ENCODE results near the gene INPP5A. TPM values are rescaled to one million over a fixed set of nuclear protein-coding genes. Genes with fewer than 3 reads are reported as not detected.

The INPP5A gene
- total RNA-seq, 6 donors from 2014 or later, result 28.6 to 81.7 (median 44.8) TPM

- no peak for ATAC-seq (ENCODE audit: low FRiP score in 2 of 2)
- DNase-seq, result no peak
- TF ChIP-seq EP300 (IDR thresholded peaks at IDR 0.05) (no peak), POLR2AphosphoS5 (IDR thresholded peaks at IDR 0.05) (peak in 1 of 2 donors; percentile 16)
- TF ChIP-seq, protein P1, sequence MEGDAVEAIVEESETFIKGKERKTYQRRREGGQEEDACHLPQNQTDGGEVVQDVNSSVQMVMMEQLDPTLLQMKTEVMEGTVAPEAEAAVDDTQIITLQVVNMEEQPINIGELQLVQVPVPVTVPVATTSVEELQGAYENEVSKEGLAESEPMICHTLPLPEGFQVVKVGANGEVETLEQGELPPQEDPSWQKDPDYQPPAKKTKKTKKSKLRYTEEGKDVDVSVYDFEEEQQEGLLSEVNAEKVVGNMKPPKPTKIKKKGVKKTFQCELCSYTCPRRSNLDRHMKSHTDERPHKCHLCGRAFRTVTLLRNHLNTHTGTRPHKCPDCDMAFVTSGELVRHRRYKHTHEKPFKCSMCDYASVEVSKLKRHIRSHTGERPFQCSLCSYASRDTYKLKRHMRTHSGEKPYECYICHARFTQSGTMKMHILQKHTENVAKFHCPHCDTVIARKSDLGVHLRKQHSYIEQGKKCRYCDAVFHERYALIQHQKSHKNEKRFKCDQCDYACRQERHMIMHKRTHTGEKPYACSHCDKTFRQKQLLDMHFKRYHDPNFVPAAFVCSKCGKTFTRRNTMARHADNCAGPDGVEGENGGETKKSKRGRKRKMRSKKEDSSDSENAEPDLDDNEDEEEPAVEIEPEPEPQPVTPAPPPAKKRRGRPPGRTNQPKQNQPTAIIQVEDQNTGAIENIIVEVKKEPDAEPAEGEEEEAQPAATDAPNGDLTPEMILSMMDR (IDR thresholded peaks at IDR 0.05), result no peak
- peak overlapping the region; percentile 40 to 63 (median 50) for H3K27ac ChIP-seq
- no peak overlapping the region for H3K4me3 ChIP-seq
- H3K36me3 ChIP-seq, result no peaks in the 10 kb centered on the region
- WGBS, 2 donors, result 80 to 83% methylated on average over 21 of the region's 21 CpGs
- H3K27me3 ChIP-seq, result no peaks in the 10 kb centered on the region
- H3K9me3 ChIP-seq, result no peaks in the 10 kb centered on the region
- H3K4me1 ChIP-seq, result peaks cover 9 to 25% (median 12%) of the 10 kb centered on the region in 4 donors
Observed at GRCh38 chr10:132492323-132493025, 45.1 kb upstream of the INPP5A start.

DNA sequence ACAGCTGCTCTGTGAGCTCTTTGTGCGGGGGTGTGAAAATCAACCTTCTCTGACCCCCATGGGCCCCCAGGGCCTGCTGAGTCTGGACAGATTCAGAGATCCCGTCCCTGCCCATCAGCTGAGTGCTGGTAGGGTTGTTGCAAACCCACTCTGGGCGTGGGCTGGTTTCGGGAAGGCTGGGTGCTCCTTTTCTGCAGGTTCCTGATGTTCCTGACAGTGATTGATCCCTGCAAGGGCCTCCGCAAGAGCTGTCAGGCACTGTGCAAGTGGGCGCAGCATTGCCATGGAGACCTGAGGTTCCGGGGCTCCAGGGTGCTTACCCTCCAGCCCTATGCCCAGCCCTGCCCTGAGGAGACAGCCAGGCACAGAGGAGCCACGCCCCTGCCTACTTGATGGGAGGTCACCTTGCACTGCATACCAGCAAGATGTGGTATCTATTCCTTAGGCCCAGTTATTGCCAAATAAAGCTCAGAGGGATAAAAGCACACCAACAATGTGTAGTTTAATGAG, 44.3 kb upstream of the INPP5A start:
- Histone ChIP-seq H3K27ac (peak overlapping the region in 1 of 4 donors; percentile 30), H3K4me1 (peaks cover 9 to 25% (median 12%) of the 10 kb centered on the region in 4 donors), H3K27me3 (no peaks in the 10 kb centered on the region), H3K36me3 (no peaks in the 10 kb centered on the region), H3K4me3 (no peak overlapping the region), H3K9me3 (no peaks in the 10 kb centered on the region)
- DNase-seq, result peak in 1 of 2 donors; percentile 21
- no peak for TF ChIP-seq POLR2A (IDR thresholded peaks at IDR 0.05)
- TF ChIP-seq, protein P1 (IDR thresholded peaks at IDR 0.05), result no peak
- no peak for TF ChIP-seq POLR2AphosphoS5 (IDR thresholded peaks at IDR 0.05)
- no peak for TF ChIP-seq EP300 (IDR thresholded peaks at IDR 0.05)
- no peak for ATAC-seq (ENCODE audit: low FRiP score in 2 of 2)
- WGBS, 2 donors, result 86 to 87% methylated on average over 3 to 7 of the region's 8 CpGs

GRCh38 chr10:132493756-132494290, 43.8 kb upstream of the INPP5A start:
- no peak overlapping the region for H3K4me3 ChIP-seq
- WGBS, 2 donors, result 82 to 91% methylated on average over 16 of the region's 16 CpGs
- H3K27me3 ChIP-seq, result no peaks in the 10 kb centered on the region
- no peaks in the 10 kb centered on the region for H3K36me3 ChIP-seq
- ATAC-seq (ENCODE audit: low FRiP score in 2 of 2), result no peak
- TF ChIP-seq, protein P1 (IDR thresholded peaks at IDR 0.05), result no peak
- TF ChIP-seq POLR2A (IDR thresholded peaks at IDR 0.05) (no peak), POLR2AphosphoS5 (IDR thresholded peaks at IDR 0.05) (no peak)
- peak; percentile 20 to 59 for DNase-seq
- no peak overlapping the region for H3K27ac ChIP-seq
- H3K4me1 ChIP-seq, result peaks cover 9 to 25% (median 12%) of the 10 kb centered on the region in 4 donors
- no peaks in the 10 kb centered on the region for H3K9me3 ChIP-seq

- H3K36me3 ChIP-seq, result no peaks in the 10 kb centered on the region
- TF ChIP-seq POLR2A (IDR thresholded peaks at IDR 0.05) (no peak), EP300 (IDR thresholded peaks at IDR 0.05) (no peak), POLR2AphosphoS5 (IDR thresholded peaks at IDR 0.05) (no peak)
- TF ChIP-seq, protein P1 (IDR thresholded peaks at IDR 0.05), result no peak
- no peaks in the 10 kb centered on the region for H3K27me3 ChIP-seq
- WGBS, 2 donors, result 75% methylated on average over 11 of the region's 11 CpGs
- peak overlapping the region in 2 of 4 donors; percentile 1 to 4 for H3K27ac ChIP-seq
- H3K4me3 ChIP-seq, result no peak overlapping the region
- peaks cover 7 to 25% (median 11%) of the 10 kb centered on the region in 4 donors for H3K4me1 ChIP-seq
- no peaks in the 10 kb centered on the region for H3K9me3 ChIP-seq
- DNase-seq (peak in 1 of 2 donors; percentile 4), ATAC-seq (ENCODE audit: low FRiP score in 2 of 2) (no peak)
Observed at GRCh38 chr10:132494866-132495630, 42.5 kb upstream of the INPP5A start.

All from upper lobe of left lung (tissue), 6 donors.